Measurements from ENCODE around the gene TATDN3. TPM values are rescaled to one million over a fixed set of nuclear protein-coding genes. Genes with fewer than 3 reads are reported as not detected.

Gene TATDN3
- total RNA-seq, 1 experiment from 2014 or later: 13.8 TPM

- Histone ChIP-seq H2AK5ac (ENCODE audit: insufficient read length, low read length) (no peak overlapping the region), H2BK20ac (ENCODE audit: low read depth, low read length, poor library complexity, severe bottlenecking) (no peak overlapping the region), H3K27ac (ENCODE audit: insufficient read length, low read depth, low read length) (no peak overlapping the region), H3K9me3 (ENCODE audit: control insufficient read depth, low read depth, low read length) (no peaks in the 10 kb centered on the region), H4K8ac (replicated peaks; ENCODE audit: insufficient read length, low read depth, low read length) (no peak overlapping the region), H3K18ac (ENCODE audit: insufficient read length, low read depth, low read length) (no peak overlapping the region), H2BK120ac (ENCODE audit: low read depth, low read length, poor library complexity, severe bottlenecking) (no peak overlapping the region), H3K9ac (ENCODE audit: extremely low read depth, insufficient read length, low read length) (peak overlapping the region; percentile 53), H2BK5ac (ENCODE audit: insufficient read length, low read length) (no peak overlapping the region), H3K14ac (ENCODE audit: insufficient read depth, low read length) (no peak overlapping the region), H2AFZ (ENCODE audit: low read length) (no peak overlapping the region), H2BK15ac (ENCODE audit: low read depth, low read length) (no peak overlapping the region), H3K27me3 (ENCODE audit: insufficient read depth, low read length) (no peaks in the 10 kb centered on the region), H4K5ac (ENCODE audit: insufficient read length, low read depth, low read length) (no peak overlapping the region), H2BK12ac (ENCODE audit: insufficient read length, low read depth, low read length) (no peak overlapping the region), H3T11ph (ENCODE audit: low read length) (no peak overlapping the region), H4K91ac (ENCODE audit: insufficient read length, low read depth, low read length) (no peak overlapping the region), H3K23me2 (ENCODE audit: insufficient read length, low read depth, low read length, poor library complexity, severe bottlenecking) (peaks cover 7% of the 10 kb centered on the region), H4K20me1 (ENCODE audit: control insufficient read depth, insufficient read depth, insufficient read length) (no peaks in the 10 kb centered on the region), H3K79me1 (ENCODE audit: insufficient read depth, low read depth, low read length, poor library complexity, severe bottlenecking) (no peaks in the 10 kb centered on the region), H3K4me1 (ENCODE audit: insufficient read depth, low read length) (no peaks in the 10 kb centered on the region; the same call in 1 of the 2 replicates), H3K56ac (ENCODE audit: insufficient read length, low read depth, low read length) (no peak overlapping the region), H3K79me2 (ENCODE audit: insufficient read depth, low read length) (peaks cover 2% of the 10 kb centered on the region; the same call in 1 of the 2 replicates), H3K23ac (ENCODE audit: insufficient read length, low read depth, low read length) (no peak overlapping the region), H3K4me2 (ENCODE audit: insufficient read depth, insufficient read length, low read length) (peak overlapping the region; percentile 98), H3K4ac (ENCODE audit: low read depth, low read length) (no peak overlapping the region)
- no peak for TF ChIP-seq CTCF (conservative IDR thresholded peaks at IDR 0.05)
- Mint-ChIP-seq H3K9me3 (no peaks in the 10 kb centered on the region), H3K27me3 (ENCODE audit: low read depth) (no peaks in the 10 kb centered on the region), H3K4me1 (peaks cover 12 to 18% of the 10 kb centered on the region in 2 experiments), H3K27ac (peak overlapping the region in 2 of 3 experiments; percentile 98; a peak in 5 of 7 replicates), H3K4me3 (peak overlapping the region; percentile 90 to 98), H3K36me3 (ENCODE audit: insufficient read depth in 1 of 3, low read depth in 3 of 3) (peaks cover 5 to 16% (median 10%) of the 10 kb centered on the region in 3 experiments)
- WGBS (ENCODE audit: extremely low coverage, insufficient read length, low lambda C conversion rate): no CpG with 5 or more reads among the region's 16 CpGs
- no peak for DNase-seq
Measured at GRCh38 chr1:212792396-212792908, 758 bp downstream of the TATDN3 start.
